Keratinocyte (primary cell): Measurements from ENCODE around the gene GRPEL2. TPM values are rescaled to one million over a fixed set of nuclear protein-coding genes. Genes with fewer than 3 reads are reported as not detected.

Experiments used
- DNase-seq: peaks from one replicate; pipeline ENCODE4 v3.0.0-alpha.2; 2011; ENCODE audit warnings: low read depth, missing footprints, low spot score
- FAIRE-seq: peaks from 2 replicates; lab custom pipeline; 2011; peaks lifted over from hg19 to GRCh38; lab: Jason Lieb, UNC
- H2AFZ ChIP-seq: 2 replicates; pipeline ENCODE4 v1.6.0; 2012; ENCODE audit warnings: low read length, control low read depth, inconsistent platforms; ENCODE audit not compliant: control insufficient read depth
- H3K27ac ChIP-seq: 2 replicates; pipeline ENCODE4 v1.5.1; 2011; ENCODE audit warnings: low read length; ENCODE audit not compliant: control insufficient read depth, insufficient read depth
- H3K27me3 ChIP-seq: 3 replicates; pipeline ENCODE4 v1.6.0; 2011; ENCODE audit warnings: low read length; ENCODE audit not compliant: control insufficient read depth, insufficient read depth; ENCODE audit errors: extremely low read depth
- H3K36me3 ChIP-seq, 2 experiments: 2 replicates in 1 of 2; 3 replicates in 1 of 2; pipeline ENCODE4 v1.5.1; 2011; ENCODE audit warnings: low read length in 2 of 2, mild to moderate bottlenecking in 1 of 2; ENCODE audit not compliant: control insufficient read depth in 2 of 2, insufficient read depth in 2 of 2; ENCODE audit errors: extremely low read depth in 1 of 2
- H3K4me1 ChIP-seq: 3 replicates; pipeline ENCODE4 v1.5.1; 2011; ENCODE audit warnings: low read length; ENCODE audit not compliant: control insufficient read depth, insufficient read depth; ENCODE audit errors: extremely low read depth
- H3K4me2 ChIP-seq: 3 replicates; pipeline ENCODE4 v1.6.0; 2011; ENCODE audit warnings: low read depth, low read length; ENCODE audit not compliant: control insufficient read depth, insufficient read depth; ENCODE audit errors: extremely low read depth
- H3K4me3 ChIP-seq, 3 experiments: fragments of 200-600 bp in 1 of 3; sonication (generic) in 1 of 3; 2 replicates in 2 of 3; 3 replicates in 1 of 3; pipeline ENCODE4 v1.5.1; 2011 to 2016; ENCODE audit warnings: low read length in 3 of 3, mild to moderate bottlenecking in 3 of 3, control low read depth in 2 of 3, inconsistent platforms in 1 of 3, low read depth in 1 of 3, mixed read lengths in 1 of 3, mixed run types in 1 of 3, moderate library complexity in 1 of 3; ENCODE audit not compliant: control insufficient read depth in 2 of 3, insufficient read depth in 2 of 3; ENCODE audit errors: extremely low read depth in 1 of 3
- H3K79me2 ChIP-seq: 2 replicates; pipeline ENCODE4 v1.6.0; 2012; ENCODE audit warnings: low read length; ENCODE audit not compliant: control insufficient read depth, insufficient read depth
- H3K9ac ChIP-seq: 3 replicates; pipeline ENCODE4 v1.6.0; 2011; ENCODE audit warnings: low read length; ENCODE audit not compliant: control insufficient read depth, insufficient read depth; ENCODE audit errors: extremely low read depth
- H3K9me1 ChIP-seq: 3 replicates; pipeline ENCODE4 v1.6.0; 2011; ENCODE audit warnings: low read length; ENCODE audit not compliant: control insufficient read depth, insufficient read depth; ENCODE audit errors: extremely low read depth
- H3K9me3 ChIP-seq: 2 replicates; pipeline ENCODE4 v1.5.1; 2012; ENCODE audit warnings: low read depth, low read length; ENCODE audit not compliant: control insufficient read depth
- H4K20me1 ChIP-seq: 3 replicates; pipeline ENCODE4 v1.6.0; 2011; ENCODE audit warnings: low read length; ENCODE audit not compliant: control insufficient read depth, insufficient read depth; ENCODE audit errors: extremely low read depth
- CTCF ChIP-seq, 3 experiments: IDR thresholded peaks in 1 of 3; conservative IDR thresholded peaks in 1 of 3; optimal IDR thresholded peaks in 1 of 3; 2 replicates in 2 of 3; 3 replicates in 1 of 3; pipeline versions ENCODE3 to v1.5.1; 2011; ENCODE audit warnings: low read length in 3 of 3, mild to moderate bottlenecking in 3 of 3, moderate library complexity in 2 of 3, control low read depth in 1 of 3, inconsistent platforms in 1 of 3; ENCODE audit not compliant: insufficient read depth in 2 of 3; ENCODE audit errors: extremely low read depth in 1 of 3
- EZH2 ChIP-seq: IDR thresholded peaks from one replicate; pipeline ENCODE4 v1.6.1; 2012; ENCODE audit warnings: inconsistent platforms, mild to moderate bottlenecking, low read length, moderate library complexity
- dilution Hi-C: fragments of 300-500 bp; cut with MboI; formaldehyde crosslinking; loops from one replicate; pipeline ENCODE4 v1.7.0; 2020; ENCODE audit warnings: low sequenced_read_pairs; ENCODE audit not compliant: extremely low pct_ligation_motif_present
- polyA plus RNA-seq, 5 experiments: library from polyadenylated mRNA; depleted of rRNA in 3 of 5; stranded (reverse) in 3 of 5; stranded (forward) in 1 of 5; unstranded in 1 of 5; fragments of >200 nt; gene quantifications; 1 replicate in 1 of 5; 2 replicates in 3 of 5; 3 replicates in 1 of 5; pipeline versions ENCODE4 v1.2.1 to v1.2.3, GENCODE V29; 2011 to 2012; ENCODE audit warnings: missing spikeins in 2 of 5, low read depth in 1 of 5, low replicate concordance in 1 of 5

The GRPEL2 gene
- polyA plus RNA-seq, 1 donor (not counting 4 experiments of a cell fraction or from before 2014, with no cell fraction given): 17.5 TPM

DNA sequence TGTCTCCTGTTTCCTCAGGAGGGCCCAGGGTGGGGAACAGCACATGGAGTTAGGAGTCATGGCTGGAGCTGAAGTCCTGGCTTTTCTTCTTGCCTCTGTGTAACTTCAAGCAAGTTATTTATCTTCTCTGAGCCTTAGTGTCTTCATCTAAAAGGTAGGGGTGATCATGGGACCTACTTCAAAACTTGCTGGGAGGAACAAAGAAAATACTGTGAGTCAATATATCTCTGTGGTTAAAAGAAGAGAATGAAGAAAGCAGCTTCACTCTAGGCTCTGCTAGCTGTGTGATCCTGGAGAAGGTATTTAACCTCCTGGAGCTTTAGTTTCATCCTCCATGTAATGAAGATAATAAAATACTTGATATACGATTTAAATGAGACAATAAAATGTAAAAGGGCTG, 47.1 kb upstream of the GRPEL2 start:
- Histone ChIP-seq H4K20me1 (no peaks in the 10 kb centered on the region), H3K9ac (no peak overlapping the region), H3K27me3 (no peaks in the 10 kb centered on the region), H3K4me3 (no peak overlapping the region), H3K27ac (peak overlapping the region; percentile 90), H3K9me1 (no peaks in the 10 kb centered on the region), H3K4me1 (peaks cover 23% of the 10 kb centered on the region), H3K79me2 (no peaks in the 10 kb centered on the region), H3K9me3 (no peaks in the 10 kb centered on the region), H3K36me3 (peaks cover 0 to 2% of the 10 kb centered on the region in 2 experiments), H2AFZ (no peak overlapping the region), H3K4me2 (no peak overlapping the region)
- dilution Hi-C loops: no loop called here
- DNase-seq (no peak), FAIRE-seq (peak; percentile 20)
- TF ChIP-seq CTCF (optimal IDR thresholded peaks at IDR 0.05 in 1 of 3, IDR thresholded peaks at IDR 0.05 in 1 of 3, conservative IDR thresholded peaks at IDR 0.05 in 1 of 3; ENCODE audit: extremely low read depth in 1 of 3, insufficient read depth in 2 of 3, low read length in 3 of 3): no peak
- TF ChIP-seq EZH2: no peak

DNA sequence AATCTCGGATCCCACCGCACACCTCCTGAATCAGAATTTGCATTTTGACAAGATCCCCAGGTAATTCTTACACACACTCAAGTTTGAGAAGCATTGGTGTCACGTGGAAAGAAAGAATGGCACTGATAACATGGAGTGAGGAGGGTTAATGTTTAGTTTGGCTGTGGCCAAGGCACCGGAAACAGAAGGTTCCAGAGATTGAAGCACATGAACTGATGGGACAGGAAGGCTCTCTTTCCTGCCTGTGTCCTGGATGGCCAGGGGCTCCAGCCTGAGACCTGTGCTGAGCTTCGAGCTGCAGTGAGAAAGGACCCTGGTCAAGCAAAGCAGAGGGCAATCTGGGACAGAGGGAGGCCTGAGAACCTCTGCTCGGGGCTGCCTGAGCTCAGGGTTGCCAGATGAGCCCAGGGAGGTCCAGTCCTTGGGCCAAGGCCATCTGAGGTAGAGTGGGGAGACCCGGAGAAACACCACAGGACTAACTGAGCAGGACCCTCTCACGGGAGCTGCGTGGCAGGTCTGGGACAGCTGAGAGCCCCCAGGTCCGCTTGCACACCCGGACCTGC, 46.4 kb upstream of the GRPEL2 start:
- H3K9me1 ChIP-seq: no peaks in the 10 kb centered on the region
- H4K20me1 ChIP-seq: no peaks in the 10 kb centered on the region
- H3K4me2 ChIP-seq: no peak overlapping the region
- H3K9ac ChIP-seq: no peak overlapping the region
- H3K36me3 ChIP-seq: peaks cover 0 to 2% of the 10 kb centered on the region in 2 experiments
- H3K4me1 ChIP-seq: peaks cover 23% of the 10 kb centered on the region
- TF ChIP-seq EZH2: no peak
- no peak for TF ChIP-seq CTCF (optimal IDR thresholded peaks at IDR 0.05 in 1 of 3, IDR thresholded peaks at IDR 0.05 in 1 of 3, conservative IDR thresholded peaks at IDR 0.05 in 1 of 3; ENCODE audit: extremely low read depth in 1 of 3, insufficient read depth in 2 of 3, low read length in 3 of 3)
- FAIRE-seq (no peak), DNase-seq (no peak)
- no peaks in the 10 kb centered on the region for H3K9me3 ChIP-seq
- dilution Hi-C loops: no loop called here
- H3K27me3 ChIP-seq: no peaks in the 10 kb centered on the region
- H3K79me2 ChIP-seq: no peaks in the 10 kb centered on the region
- no peak overlapping the region for H3K27ac ChIP-seq
- no peak overlapping the region for H3K4me3 ChIP-seq
- H2AFZ ChIP-seq: no peak overlapping the region
